Measurements from ENCODE around the gene RPS6KA2.

Gene RPS6KA2

GRCh38 chr6:166542580-166542912 is 84.5 kb downstream of the RPS6KA2 start:
- no peaks in the 10 kb centered on the region for H3K27me3 ChIP-seq (ENCODE audit: insufficient read depth, poor library complexity, severe bottlenecking)
- TF ChIP-seq REST (IDR thresholded peaks at IDR 0.05; ENCODE audit: insufficient replicate concordance, low read depth) (no peak), SPI1 (IDR thresholded peaks at IDR 0.05; ENCODE audit: borderline replicate concordance, low read depth) (no peak), CTCF (IDR thresholded peaks at IDR 0.05; ENCODE audit: insufficient read depth, low read length) (no peak), POLR2AphosphoS5 (IDR thresholded peaks at IDR 0.05; ENCODE audit: low read depth) (no peak), GABPA (IDR thresholded peaks at IDR 0.05; ENCODE audit: low read depth) (no peak)
- H3K4me3 ChIP-seq (replicated peaks; ENCODE audit: insufficient read depth, low read length), result no peak overlapping the region
- H3K27ac ChIP-seq (replicated peaks), result no peak overlapping the region
- DNase-seq (ENCODE audit: low read depth in 1 of 2, low spot score in 1 of 2), result no peak

- DNase-seq (ENCODE audit: low read depth in 1 of 2, low spot score in 1 of 2), result no peak
- Histone ChIP-seq H3K27ac (replicated peaks) (no peak overlapping the region), H3K4me3 (replicated peaks; ENCODE audit: insufficient read depth, low read length) (no peak overlapping the region), H3K27me3 (ENCODE audit: insufficient read depth, poor library complexity, severe bottlenecking) (no peaks in the 10 kb centered on the region)
- TF ChIP-seq POLR2AphosphoS5 (IDR thresholded peaks at IDR 0.05; ENCODE audit: low read depth) (no peak), CTCF (IDR thresholded peaks at IDR 0.05; ENCODE audit: insufficient read depth, low read length) (no peak), REST (IDR thresholded peaks at IDR 0.05; ENCODE audit: insufficient replicate concordance, low read depth) (no peak), SPI1 (IDR thresholded peaks at IDR 0.05; ENCODE audit: borderline replicate concordance, low read depth) (no peak), GABPA (IDR thresholded peaks at IDR 0.05; ENCODE audit: low read depth) (no peak)
These were observed 85.0 kb downstream of the RPS6KA2 start for GRCh38 chr6:166541876-166542579.

GRCh38 chr6:166541366-166541765 is 85.7 kb downstream of the RPS6KA2 start:
- TF ChIP-seq CTCF (IDR thresholded peaks at IDR 0.05; ENCODE audit: insufficient read depth, low read length), result no peak
- no peak for TF ChIP-seq REST (IDR thresholded peaks at IDR 0.05; ENCODE audit: insufficient replicate concordance, low read depth)
- no peak for TF ChIP-seq GABPA (IDR thresholded peaks at IDR 0.05; ENCODE audit: low read depth)
- TF ChIP-seq POLR2AphosphoS5 (IDR thresholded peaks at IDR 0.05; ENCODE audit: low read depth), result no peak
- no peak for TF ChIP-seq SPI1 (IDR thresholded peaks at IDR 0.05; ENCODE audit: borderline replicate concordance, low read depth)
- Histone ChIP-seq H3K4me3 (replicated peaks; ENCODE audit: insufficient read depth, low read length) (no peak overlapping the region), H3K27me3 (ENCODE audit: insufficient read depth, poor library complexity, severe bottlenecking) (no peaks in the 10 kb centered on the region), H3K27ac (replicated peaks) (no peak overlapping the region)
- no peak for DNase-seq (ENCODE audit: low read depth in 1 of 2, low spot score in 1 of 2)

Measured in HL-60 (cell line).